ENCODE measurements around the gene CPSF6.
A peak's percentile ranks its signal among the peaks of the same experiment; 100 is the strongest.

Gene CPSF6

DNA sequence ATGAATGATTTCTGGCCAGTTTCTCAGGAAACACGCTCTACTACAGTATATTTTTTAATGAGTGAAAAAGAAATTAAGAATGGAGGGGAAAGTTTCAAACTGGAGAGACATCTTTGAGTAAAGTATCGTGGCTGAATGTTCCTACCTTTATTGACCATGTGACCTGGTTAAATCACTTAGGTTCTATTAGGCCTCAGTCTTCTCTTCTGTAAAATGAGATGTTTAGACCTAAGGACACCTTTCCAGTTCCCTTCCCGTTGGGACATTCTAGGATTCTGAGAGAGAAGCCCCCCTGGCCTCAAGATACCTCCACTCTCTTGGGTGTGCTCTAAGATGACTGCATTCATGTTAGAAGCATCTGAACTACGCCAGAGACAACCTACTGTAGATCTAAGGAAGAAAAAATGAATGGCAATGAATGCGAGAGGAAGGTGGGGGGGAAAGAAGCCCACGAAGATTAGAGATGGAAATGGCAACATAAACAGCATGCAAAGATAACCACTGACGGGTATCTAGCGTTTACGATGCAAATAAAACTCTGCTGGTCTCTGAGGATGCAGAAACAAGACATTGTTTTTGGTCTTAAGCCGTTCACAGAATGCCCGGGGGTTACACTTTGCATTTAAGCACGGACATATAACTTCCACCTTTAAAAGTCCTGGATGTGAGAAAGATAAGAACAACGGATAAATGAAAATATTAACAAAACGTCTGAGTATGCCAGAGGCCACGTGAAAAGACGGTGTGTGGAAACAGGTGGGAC lies 599 bp upstream of the CPSF6 start:
- peak overlapping the region; percentile 78 to 85 (median 83) for H3K4me3 ChIP-seq (ENCODE audit: low read depth in 1 of 5, low read length in 5 of 5)
- peak overlapping the region; percentile 53 to 81 (median 76) for H3K9ac ChIP-seq (ENCODE audit: low read length in 5 of 5)
- H3K4me1 ChIP-seq (ENCODE audit: control insufficient read depth in 5 of 5, insufficient read depth in 5 of 5, low read length in 5 of 5): peaks cover 1 to 38% (median 30%) of the 10 kb centered on the region in 5 donors
- no peaks in the 10 kb centered on the region for H3K9me3 ChIP-seq (ENCODE audit: control insufficient read depth in 5 of 5, low read length in 5 of 5)
- no peaks in the 10 kb centered on the region for H3K36me3 ChIP-seq (ENCODE audit: control insufficient read depth in 5 of 5, insufficient read depth in 5 of 5, low read length in 5 of 5)
- no peaks in the 10 kb centered on the region for H3K27me3 ChIP-seq (ENCODE audit: control insufficient read depth in 5 of 5, insufficient read depth in 4 of 5, low read length in 5 of 5)
- peak overlapping the region; percentile 72 for H3K27ac ChIP-seq (ENCODE audit: low read depth, low read length)

DNA sequence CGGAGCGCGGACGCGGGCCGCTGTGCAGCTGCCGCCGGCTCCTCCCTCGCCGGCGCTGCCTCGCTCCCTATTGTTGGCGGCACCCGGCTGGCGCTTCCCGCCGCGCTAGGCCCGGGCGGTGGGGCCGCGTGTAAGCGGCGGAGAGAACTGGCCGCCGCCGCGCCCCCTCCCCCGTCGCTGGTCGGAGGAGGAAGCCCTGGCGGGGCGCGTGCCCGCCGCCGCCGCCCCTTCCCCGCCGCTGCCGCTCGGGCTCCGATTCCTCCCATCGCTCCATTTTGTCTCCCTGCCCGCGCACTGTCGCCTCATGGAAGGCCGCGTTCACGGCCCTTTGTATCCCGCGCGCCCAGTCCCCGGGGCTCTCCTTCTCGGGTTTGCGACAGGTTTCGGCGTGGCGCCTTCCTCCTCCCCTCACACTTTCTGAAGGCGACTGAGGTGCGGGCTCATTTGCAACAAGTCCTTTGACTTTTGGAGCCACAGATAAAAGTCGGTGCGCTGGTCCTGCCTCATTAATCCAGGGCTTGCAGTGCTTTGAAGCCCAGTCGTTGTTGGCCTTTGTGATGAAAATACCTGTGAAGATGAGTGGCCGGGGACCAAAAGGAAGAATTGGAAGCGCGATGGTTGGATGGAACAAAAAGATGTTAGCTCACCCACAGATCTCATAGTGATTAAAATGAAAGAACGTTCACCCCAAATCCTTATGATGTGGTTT lies 707 bp downstream of the CPSF6 start:
- no peaks in the 10 kb centered on the region for H3K9me3 ChIP-seq (ENCODE audit: control insufficient read depth in 5 of 5, low read length in 5 of 5)
- H3K36me3 ChIP-seq (ENCODE audit: control insufficient read depth in 5 of 5, insufficient read depth in 5 of 5, low read length in 5 of 5): peaks cover 0 to 3% (median 0%) of the 10 kb centered on the region in 5 donors
- H3K27ac ChIP-seq (ENCODE audit: low read depth, low read length): peak overlapping the region; percentile 83
- H3K4me1 ChIP-seq (ENCODE audit: control insufficient read depth in 5 of 5, insufficient read depth in 5 of 5, low read length in 5 of 5): peaks cover 1 to 38% (median 30%) of the 10 kb centered on the region in 5 donors
- H3K9ac ChIP-seq (ENCODE audit: low read length in 5 of 5): peak overlapping the region; percentile 73 to 91 (median 87)
- peak overlapping the region; percentile 79 to 88 (median 86) for H3K4me3 ChIP-seq (ENCODE audit: low read depth in 1 of 5, low read length in 5 of 5)
- no peaks in the 10 kb centered on the region for H3K27me3 ChIP-seq (ENCODE audit: control insufficient read depth in 5 of 5, insufficient read depth in 4 of 5, low read length in 5 of 5)

GRCh38 chr12:69240631-69240995 lies 1.2 kb downstream of the CPSF6 start:
- Histone ChIP-seq H3K9ac (ENCODE audit: low read length in 5 of 5) (peak overlapping the region in 3 of 5 donors; percentile 86 to 91 (median 87)), H3K9me3 (ENCODE audit: control insufficient read depth in 5 of 5, low read length in 5 of 5) (no peaks in the 10 kb centered on the region), H3K4me1 (ENCODE audit: control insufficient read depth in 5 of 5, insufficient read depth in 5 of 5, low read length in 5 of 5) (peaks cover 1 to 38% (median 30%) of the 10 kb centered on the region in 5 donors), H3K27me3 (ENCODE audit: control insufficient read depth in 5 of 5, insufficient read depth in 4 of 5, low read length in 5 of 5) (no peaks in the 10 kb centered on the region), H3K36me3 (ENCODE audit: control insufficient read depth in 5 of 5, insufficient read depth in 5 of 5, low read length in 5 of 5) (peaks cover 0 to 3% (median 0%) of the 10 kb centered on the region in 5 donors), H3K4me3 (ENCODE audit: low read depth in 1 of 5, low read length in 5 of 5) (peak overlapping the region; percentile 79 to 88 (median 86)), H3K27ac (ENCODE audit: low read depth, low read length) (no peak overlapping the region)

DNA sequence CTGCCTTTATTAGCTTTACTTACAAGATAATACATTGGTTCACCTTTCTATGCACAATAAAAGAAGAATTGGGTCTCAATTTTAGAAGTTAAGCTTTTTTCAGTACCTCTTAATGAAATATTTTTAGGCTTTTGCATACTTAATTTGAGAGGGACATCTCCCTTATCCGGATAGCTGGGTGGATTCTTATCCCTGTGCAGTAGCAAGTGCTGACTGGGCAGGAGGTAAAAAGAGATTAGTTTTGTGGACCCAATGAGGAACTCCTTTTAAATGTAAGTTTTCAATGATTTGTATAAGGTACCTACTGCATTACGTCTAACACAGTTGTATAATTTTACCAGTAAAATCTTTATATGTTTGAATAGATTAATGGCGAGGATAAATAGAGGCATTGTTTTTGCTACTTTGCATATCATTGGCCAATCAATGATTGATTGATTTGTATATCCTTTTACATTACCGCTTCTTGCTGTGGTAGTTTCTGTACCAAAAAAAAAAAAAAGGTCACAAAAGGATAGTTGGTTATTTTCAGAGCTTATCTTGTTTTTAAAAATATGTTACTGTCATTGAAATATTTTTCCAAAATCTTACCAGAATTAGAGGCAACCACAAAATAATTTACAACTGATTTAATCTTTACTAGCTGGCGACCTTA lies 2.2 kb downstream of the CPSF6 start:
- no peak overlapping the region for H3K27ac ChIP-seq (ENCODE audit: low read depth, low read length)
- peak overlapping the region in 3 of 5 donors; percentile 11 to 35 (median 35) for H3K9ac ChIP-seq (ENCODE audit: low read length in 5 of 5)
- H3K36me3 ChIP-seq (ENCODE audit: control insufficient read depth in 5 of 5, insufficient read depth in 5 of 5, low read length in 5 of 5): peaks cover 0 to 3% (median 0%) of the 10 kb centered on the region in 5 donors
- no peaks in the 10 kb centered on the region for H3K27me3 ChIP-seq (ENCODE audit: control insufficient read depth in 5 of 5, insufficient read depth in 4 of 5, low read length in 5 of 5)
- H3K4me1 ChIP-seq (ENCODE audit: control insufficient read depth in 5 of 5, insufficient read depth in 5 of 5, low read length in 5 of 5): peaks cover 1 to 38% (median 30%) of the 10 kb centered on the region in 5 donors
- H3K4me3 ChIP-seq (ENCODE audit: low read depth in 1 of 5, low read length in 5 of 5): peak overlapping the region in 2 of 5 donors; percentile 20 to 79
- no peaks in the 10 kb centered on the region for H3K9me3 ChIP-seq (ENCODE audit: control insufficient read depth in 5 of 5, low read length in 5 of 5)

- peaks cover 1 to 42% (median 39%) of the 10 kb centered on the region in 5 donors for H3K4me1 ChIP-seq (ENCODE audit: control insufficient read depth in 5 of 5, insufficient read depth in 5 of 5, low read length in 5 of 5)
- no peak overlapping the region for H3K4me3 ChIP-seq (ENCODE audit: low read depth in 1 of 5, low read length in 5 of 5)
- H3K27ac ChIP-seq (ENCODE audit: low read depth, low read length): no peak overlapping the region
- no peaks in the 10 kb centered on the region for H3K9me3 ChIP-seq (ENCODE audit: control insufficient read depth in 5 of 5, low read length in 5 of 5)
- no peaks in the 10 kb centered on the region for H3K27me3 ChIP-seq (ENCODE audit: control insufficient read depth in 5 of 5, insufficient read depth in 4 of 5, low read length in 5 of 5)
- no peak overlapping the region for H3K9ac ChIP-seq (ENCODE audit: low read length in 5 of 5)
- H3K36me3 ChIP-seq (ENCODE audit: control insufficient read depth in 5 of 5, insufficient read depth in 5 of 5, low read length in 5 of 5): peaks cover 0 to 3% (median 0%) of the 10 kb centered on the region in 5 donors
Observed at GRCh38 chr12:69243099-69244084, 4.0 kb downstream of the CPSF6 start.

DNA sequence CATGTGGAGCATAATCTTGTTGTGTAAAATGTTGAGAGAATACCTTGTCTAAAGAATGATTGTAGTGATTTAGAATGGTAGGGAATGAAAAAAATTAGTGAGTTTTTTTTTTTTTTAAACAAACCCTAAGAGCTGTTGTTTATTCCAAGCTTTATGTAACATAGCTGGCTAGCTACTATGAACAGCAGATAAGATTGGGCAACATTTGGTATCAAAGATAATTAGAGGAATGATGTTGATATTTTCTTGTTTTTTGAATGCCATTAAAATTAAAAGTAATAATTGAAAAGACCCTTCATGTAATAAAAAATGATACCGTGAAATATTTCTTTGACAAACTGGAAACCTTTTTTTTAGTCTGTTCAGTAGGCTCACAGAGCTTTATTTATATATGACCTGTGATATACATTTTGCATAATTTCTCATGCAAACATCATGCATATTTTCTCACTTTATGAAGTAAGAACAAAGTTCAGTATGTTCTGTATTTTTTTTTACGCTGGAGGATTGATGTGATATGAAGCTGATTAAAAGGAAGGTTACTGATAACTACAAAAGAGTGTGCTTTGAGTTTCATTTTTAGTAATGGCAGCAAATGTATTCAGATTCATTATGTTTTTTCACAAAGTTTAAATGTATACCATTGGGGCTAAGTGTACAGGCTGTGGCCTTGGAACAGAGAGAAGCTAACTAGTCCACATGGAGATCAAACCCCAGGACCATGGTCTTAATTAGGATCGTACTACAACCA lies 8.1 kb downstream of the CPSF6 start:
- no peak overlapping the region for H3K4me3 ChIP-seq (ENCODE audit: low read depth in 1 of 5, low read length in 5 of 5)
- no peak overlapping the region for H3K27ac ChIP-seq (ENCODE audit: low read depth, low read length)
- no peaks in the 10 kb centered on the region for H3K27me3 ChIP-seq (ENCODE audit: control insufficient read depth in 5 of 5, insufficient read depth in 4 of 5, low read length in 5 of 5)
- peaks cover 0 to 4% (median 0%) of the 10 kb centered on the region in 5 donors for H3K36me3 ChIP-seq (ENCODE audit: control insufficient read depth in 5 of 5, insufficient read depth in 5 of 5, low read length in 5 of 5)
- H3K9ac ChIP-seq (ENCODE audit: low read length in 5 of 5): no peak overlapping the region
- H3K4me1 ChIP-seq (ENCODE audit: control insufficient read depth in 5 of 5, insufficient read depth in 5 of 5, low read length in 5 of 5): peaks cover 0 to 20% (median 14%) of the 10 kb centered on the region in 5 donors
- H3K9me3 ChIP-seq (ENCODE audit: control insufficient read depth in 5 of 5, low read length in 5 of 5): no peaks in the 10 kb centered on the region

DNA sequence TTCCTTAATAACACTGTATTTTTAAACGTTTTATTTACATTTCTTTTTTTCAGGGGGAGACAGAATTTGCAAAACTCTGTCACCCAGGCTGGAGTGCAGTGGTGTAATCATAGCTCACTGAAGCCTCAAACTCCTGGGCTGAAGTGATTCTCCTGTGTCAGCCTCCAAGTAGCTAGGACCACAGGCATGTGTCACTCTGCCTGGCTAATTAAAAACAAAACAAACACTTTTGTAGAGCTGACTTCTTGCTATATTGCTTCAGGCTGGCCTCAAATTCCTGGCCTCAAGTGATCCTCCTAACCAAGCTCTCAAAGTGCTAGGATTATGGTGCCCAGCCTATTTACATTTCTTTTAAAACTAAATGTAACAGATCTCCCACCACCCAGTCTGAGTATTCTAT lies 12.7 kb downstream of the CPSF6 start:
- H3K27me3 ChIP-seq (ENCODE audit: control insufficient read depth in 5 of 5, insufficient read depth in 4 of 5, low read length in 5 of 5): no peaks in the 10 kb centered on the region
- H3K4me1 ChIP-seq (ENCODE audit: control insufficient read depth in 5 of 5, insufficient read depth in 5 of 5, low read length in 5 of 5): peaks cover 0 to 10% (median 7%) of the 10 kb centered on the region in 5 donors
- H3K9ac ChIP-seq (ENCODE audit: low read length in 5 of 5): no peak overlapping the region
- H3K36me3 ChIP-seq (ENCODE audit: control insufficient read depth in 5 of 5, insufficient read depth in 5 of 5, low read length in 5 of 5): peaks cover 11 to 15% (median 11%) of the 10 kb centered on the region in 5 donors
- H3K4me3 ChIP-seq (ENCODE audit: low read depth in 1 of 5, low read length in 5 of 5): no peak overlapping the region
- no peak overlapping the region for H3K27ac ChIP-seq (ENCODE audit: low read depth, low read length)
- H3K9me3 ChIP-seq (ENCODE audit: control insufficient read depth in 5 of 5, low read length in 5 of 5): no peaks in the 10 kb centered on the region

DNA sequence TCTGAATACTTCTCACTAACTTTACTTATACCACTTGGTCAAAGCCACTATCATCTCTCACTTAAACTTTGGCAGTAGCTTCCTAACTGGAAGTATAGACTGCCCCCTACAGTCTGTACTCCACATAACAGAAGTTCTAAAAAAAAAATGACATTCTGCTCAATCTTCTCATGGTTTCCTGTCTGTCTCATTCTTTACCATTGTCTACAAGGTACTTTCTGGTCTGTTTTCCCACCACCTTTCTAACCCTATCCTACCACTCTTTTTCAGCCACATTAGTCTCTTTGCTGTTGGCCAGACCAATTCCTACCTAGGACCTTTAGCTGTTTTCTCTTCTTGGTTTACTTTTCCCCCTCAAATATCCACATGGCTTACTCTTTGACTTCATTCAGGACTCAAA lies 14.7 kb downstream of the CPSF6 start:
- H3K27ac ChIP-seq (ENCODE audit: low read depth, low read length): no peak overlapping the region
- peaks cover 0 to 10% (median 0%) of the 10 kb centered on the region in 5 donors for H3K4me1 ChIP-seq (ENCODE audit: control insufficient read depth in 5 of 5, insufficient read depth in 5 of 5, low read length in 5 of 5)
- no peak overlapping the region for H3K4me3 ChIP-seq (ENCODE audit: low read depth in 1 of 5, low read length in 5 of 5)
- H3K9ac ChIP-seq (ENCODE audit: low read length in 5 of 5): no peak overlapping the region
- no peaks in the 10 kb centered on the region for H3K27me3 ChIP-seq (ENCODE audit: control insufficient read depth in 5 of 5, insufficient read depth in 4 of 5, low read length in 5 of 5)
- no peaks in the 10 kb centered on the region for H3K9me3 ChIP-seq (ENCODE audit: control insufficient read depth in 5 of 5, low read length in 5 of 5)
- H3K36me3 ChIP-seq (ENCODE audit: control insufficient read depth in 5 of 5, insufficient read depth in 5 of 5, low read length in 5 of 5): peaks cover 22 to 33% (median 27%) of the 10 kb centered on the region in 5 donors

GRCh38 chr12:69254862-69255261 lies 15.5 kb downstream of the CPSF6 start:
- H3K4me1 ChIP-seq (ENCODE audit: control insufficient read depth in 5 of 5, insufficient read depth in 5 of 5, low read length in 5 of 5): peaks cover 0 to 10% (median 0%) of the 10 kb centered on the region in 5 donors
- H3K27ac ChIP-seq (ENCODE audit: low read depth, low read length): no peak overlapping the region
- H3K9ac ChIP-seq (ENCODE audit: low read length in 5 of 5): no peak overlapping the region
- no peaks in the 10 kb centered on the region for H3K27me3 ChIP-seq (ENCODE audit: control insufficient read depth in 5 of 5, insufficient read depth in 4 of 5, low read length in 5 of 5)
- peaks cover 30 to 41% (median 35%) of the 10 kb centered on the region in 5 donors for H3K36me3 ChIP-seq (ENCODE audit: control insufficient read depth in 5 of 5, insufficient read depth in 5 of 5, low read length in 5 of 5)
- H3K4me3 ChIP-seq (ENCODE audit: low read depth in 1 of 5, low read length in 5 of 5): no peak overlapping the region
- H3K9me3 ChIP-seq (ENCODE audit: control insufficient read depth in 5 of 5, low read length in 5 of 5): no peaks in the 10 kb centered on the region
